ACC112 (cell line): ENCODE measurements around the gene AGFG2.
A peak's percentile ranks its signal among the peaks of the same experiment; 100 is the strongest.

ENCODE experiments used
- H2AFZ ChIP-seq: fragments of 200-600 bp; sonication (generic); one replicate; pipeline ENCODE4 v1.6.0; 2017; ENCODE audit warnings: antibody characterized with exemption, low read length; ENCODE audit not compliant: unreplicated experiment
- H3K27ac ChIP-seq: fragments of 200-600 bp; sonication (generic); 2 replicates; pipeline ENCODE4 v1.5.1; 2014; ENCODE audit warnings: low read depth, mild to moderate bottlenecking, antibody characterized with exemption, low read length, moderate library complexity
- H3K27me3 ChIP-seq: fragments of 200-600 bp; sonication (generic); 2 replicates; pipeline ENCODE4 v1.6.1; 2014; ENCODE audit warnings: mild to moderate bottlenecking, antibody characterized with exemption, low read length, moderate library complexity, mixed read lengths; ENCODE audit not compliant: insufficient read depth
- H3K36me3 ChIP-seq: fragments of 200-600 bp; sonication (generic); 2 replicates; pipeline ENCODE4 v1.6.1; 2016; ENCODE audit warnings: mild to moderate bottlenecking, antibody characterized with exemption, low read length, moderate library complexity, mixed read lengths; ENCODE audit not compliant: insufficient read depth
- H3K4me1 ChIP-seq: fragments of 200-600 bp; sonication (generic); one replicate; pipeline ENCODE4 v1.6.1; 2016; ENCODE audit warnings: low read length, mixed read lengths; ENCODE audit not compliant: insufficient read depth, unreplicated experiment, control insufficient read depth
- H3K4me3 ChIP-seq: fragments of 200-600 bp; sonication (generic); 2 replicates; pipeline ENCODE4 v1.5.1; 2014; ENCODE audit warnings: mild to moderate bottlenecking, low read depth, low read length
- H3K79me2 ChIP-seq: fragments of 200-600 bp; sonication (generic); one replicate; pipeline ENCODE4 v1.6.0; 2016; ENCODE audit warnings: low read length; ENCODE audit not compliant: control insufficient read depth, unreplicated experiment, insufficient read depth

Gene AGFG2

GRCh38 chr7:100566018-100566531 is 27.1 kb downstream of the AGFG2 start:
- no peak overlapping the region for H3K27ac ChIP-seq
- no peak overlapping the region for H2AFZ ChIP-seq
- peaks cover 9% of the 10 kb centered on the region for H3K4me1 ChIP-seq
- no peaks in the 10 kb centered on the region for H3K36me3 ChIP-seq
- H3K79me2 ChIP-seq: no peaks in the 10 kb centered on the region
- no peak overlapping the region for H3K4me3 ChIP-seq
- H3K27me3 ChIP-seq: no peaks in the 10 kb centered on the region

GRCh38 chr7:100567031-100567730 is 28.2 kb downstream of the AGFG2 start:
- Histone ChIP-seq H3K36me3 (no peaks in the 10 kb centered on the region), H3K27me3 (no peaks in the 10 kb centered on the region), H3K27ac (no peak overlapping the region), H3K4me3 (no peak overlapping the region), H3K79me2 (no peaks in the 10 kb centered on the region), H3K4me1 (peaks cover 10% of the 10 kb centered on the region), H2AFZ (no peak overlapping the region)

- H3K36me3 ChIP-seq: no peaks in the 10 kb centered on the region
- H3K27me3 ChIP-seq: no peaks in the 10 kb centered on the region
- no peaks in the 10 kb centered on the region for H3K79me2 ChIP-seq
- no peak overlapping the region for H3K4me3 ChIP-seq
- no peak overlapping the region for H3K27ac ChIP-seq
- peaks cover 10% of the 10 kb centered on the region for H3K4me1 ChIP-seq
- no peak overlapping the region for H2AFZ ChIP-seq
These were observed 28.8 kb downstream of the AGFG2 start for GRCh38 chr7:100567751-100568175.

GRCh38 chr7:100568176-100568895 is 29.3 kb downstream of the AGFG2 start:
- H3K27ac ChIP-seq: no peak overlapping the region
- peaks cover 10% of the 10 kb centered on the region for H3K4me1 ChIP-seq
- H3K36me3 ChIP-seq: no peaks in the 10 kb centered on the region
- no peak overlapping the region for H2AFZ ChIP-seq
- no peak overlapping the region for H3K4me3 ChIP-seq
- no peaks in the 10 kb centered on the region for H3K27me3 ChIP-seq
- H3K79me2 ChIP-seq: no peaks in the 10 kb centered on the region

- Histone ChIP-seq H3K79me2 (no peaks in the 10 kb centered on the region), H3K4me1 (peaks cover 10% of the 10 kb centered on the region), H3K4me3 (peak overlapping the region; percentile 75), H2AFZ (no peak overlapping the region), H3K36me3 (no peaks in the 10 kb centered on the region), H3K27ac (no peak overlapping the region), H3K27me3 (no peaks in the 10 kb centered on the region)
These were observed 30.2 kb downstream of the AGFG2 start for GRCh38 chr7:100568896-100569844.

- Histone ChIP-seq H3K4me3 (no peak overlapping the region), H3K79me2 (no peaks in the 10 kb centered on the region), H3K4me1 (peaks cover 10% of the 10 kb centered on the region), H3K36me3 (no peaks in the 10 kb centered on the region; the same call in 1 of the 2 replicates), H2AFZ (no peak overlapping the region), H3K27ac (no peak overlapping the region), H3K27me3 (no peaks in the 10 kb centered on the region)
These were observed 32.2 kb downstream of the AGFG2 start for GRCh38 chr7:100570954-100571828.

GRCh38 chr7:100571829-100572116 is 32.8 kb downstream of the AGFG2 start:
- Histone ChIP-seq H3K4me1 (peaks cover 10% of the 10 kb centered on the region), H3K27me3 (no peaks in the 10 kb centered on the region), H3K79me2 (no peaks in the 10 kb centered on the region), H3K27ac (no peak overlapping the region), H3K4me3 (no peak overlapping the region), H2AFZ (no peak overlapping the region), H3K36me3 (no peaks in the 10 kb centered on the region; the same call in 1 of the 2 replicates)

GRCh38 chr7:100572281-100572948 is 33.4 kb downstream of the AGFG2 start:
- Histone ChIP-seq H3K27ac (no peak overlapping the region), H2AFZ (no peak overlapping the region), H3K27me3 (no peaks in the 10 kb centered on the region), H3K36me3 (no peaks in the 10 kb centered on the region; the same call in 1 of the 2 replicates), H3K4me1 (peaks cover 6% of the 10 kb centered on the region), H3K79me2 (no peaks in the 10 kb centered on the region), H3K4me3 (no peak overlapping the region)

- H3K4me1 ChIP-seq: peaks cover 4% of the 10 kb centered on the region
These were observed 34.1 kb downstream of the AGFG2 start for GRCh38 chr7:100572949-100573675.

More at GRCh38 chr7:100572949-100573675, 34.1 kb downstream of the AGFG2 start:
- Histone ChIP-seq H3K36me3 (no peaks in the 10 kb centered on the region; the same call in 1 of the 2 replicates), H3K27me3 (no peaks in the 10 kb centered on the region), H2AFZ (no peak overlapping the region), H3K79me2 (no peaks in the 10 kb centered on the region), H3K27ac (no peak overlapping the region), H3K4me3 (no peak overlapping the region)
